HCT116 (cell line): ENCODE measurements around the gene SNRNP25. TPM values are rescaled to one million over a fixed set of nuclear protein-coding genes. Genes with fewer than 3 reads are reported as not detected.

ENCODE experiments used
- ATAC-seq: fragments of 200-7000 bp; cut with Tn5 transposase; 2 replicates; pipeline ENCODE4 v1.9.1; 2020; ENCODE audit warnings: mild to moderate bottlenecking, moderate library complexity
- BruUV-seq: library from RNA; stranded (reverse); fragments of 400-500 nt; replicated peaks from 2 replicates; lab custom pipeline; 2021; lab: Mats Ljungman, UMichigan
- CTCF ChIA-PET: fragments of 300-600 bp; sonication (Branson Sonifier 250); formaldehyde crosslinking; loops from one replicate; lab custom pipeline; 2021; ENCODE audit warnings: antibody characterized with exemption; lab: Charles Lee
- POLR2A ChIA-PET: fragments of 300-600, 350-600 bp; sonication (Branson Sonifier 250); formaldehyde crosslinking; loops from one replicate; lab custom pipeline; 2021; ENCODE audit warnings: antibody characterized with exemption; lab: Charles Lee
- RAD21 ChIA-PET, 2 experiments: fragments of 300-600 bp; sonication (Branson Sonifier 250); formaldehyde crosslinking; loops; one replicate each; lab custom pipeline; 2023; ENCODE audit warnings: low total read pairs in 2 of 2; ENCODE audit not compliant: uncharacterized antibody in 2 of 2, unreplicated experiment in 2 of 2, low non-redundant PET in 1 of 2; lab: Charles Lee
- DNase-seq: peaks from one replicate; pipeline ENCODE4 v3.0.0-alpha.2; 2010; ENCODE audit warnings: low read depth, low spot score
- H2AFZ ChIP-seq: fragments of 200-600 bp; shearing (Covaris generic), sonication (generic); 2 replicates; pipeline ENCODE4 v1.6.1; 2017; ENCODE audit warnings: low read depth, mixed run types, mixed read lengths, antibody characterized with exemption, low read length; ENCODE audit not compliant: poor library complexity, severe bottlenecking
- H3K27ac ChIP-seq: 2 replicates; pipeline ENCODE4 v1.5.1; 2012; ENCODE audit warnings: low read depth, low read length
- H3K27me3 ChIP-seq: fragments of 200-600 bp; sonication (generic); 2 replicates; pipeline ENCODE4 v1.6.1; 2016; ENCODE audit warnings: mixed run types, low read length, mixed read lengths; ENCODE audit not compliant: insufficient read depth
- H3K36me3 ChIP-seq, 2 experiments: fragments of 200-500 bp in 1 of 2; fragments of 200-600 bp in 1 of 2; sonication (Bioruptor generic) in 1 of 2; sonication (generic) in 1 of 2; 2 replicates each; pipeline versions ENCODE4 v1.5.1 to v1.6.1; 2014 to 2016; ENCODE audit warnings: low read length in 2 of 2, inconsistent platforms in 1 of 2, mixed read lengths in 1 of 2, mixed run types in 1 of 2; ENCODE audit not compliant: insufficient read depth in 2 of 2, control insufficient read depth in 1 of 2
- H3K4me1 ChIP-seq, 2 experiments: fragments of 200-600 bp in 1 of 2; sonication (generic) in 1 of 2; 2 replicates each; pipeline versions ENCODE4 v1.5.1 to v1.6.1; 2012 to 2017; ENCODE audit warnings: low read length in 2 of 2, inconsistent platforms in 1 of 2, mild to moderate bottlenecking in 1 of 2, mixed read lengths in 1 of 2, mixed run types in 1 of 2, moderate library complexity in 1 of 2; ENCODE audit not compliant: insufficient read depth in 2 of 2, control insufficient read depth in 1 of 2
- H3K4me2 ChIP-seq: fragments of 200-600 bp; sonication (generic); 2 replicates; pipeline ENCODE4 v1.6.1; 2017; ENCODE audit warnings: mixed run types, low read length, mixed read lengths
- H3K4me3 ChIP-seq, 2 experiments: fragments of 200-600 bp in 1 of 2; sonication (generic) in 1 of 2; replicated peaks in 1 of 2; 2 replicates each; pipeline ENCODE4 v1.5.1; 2011 to 2016; ENCODE audit warnings: low read length in 2 of 2, control low read depth in 1 of 2, low read depth in 1 of 2, mild to moderate bottlenecking in 1 of 2, mixed read lengths in 1 of 2, mixed run types in 1 of 2
- H3K79me2 ChIP-seq: fragments of 200-600 bp; sonication (generic); 2 replicates; pipeline ENCODE4 v1.6.1; 2017; ENCODE audit warnings: mild to moderate bottlenecking, mixed run types, low read length, moderate library complexity, mixed read lengths; ENCODE audit not compliant: insufficient read depth
- H3K9ac ChIP-seq: fragments of 200-600 bp; sonication (generic); 2 replicates; pipeline ENCODE4 v1.6.1; 2016; ENCODE audit warnings: low read length, mixed read lengths
- H3K9me2 ChIP-seq: fragments of 200-600 bp; sonication (generic), shearing (Covaris generic); 2 replicates; pipeline ENCODE4 v1.6.1; 2017; ENCODE audit warnings: mixed run types, mild to moderate bottlenecking, moderate library complexity; ENCODE audit not compliant: insufficient read depth
- H3K9me3 ChIP-seq, 2 experiments: fragments of 200-500 bp in 1 of 2; fragments of 200-600 bp in 1 of 2; sonication (Bioruptor generic) in 1 of 2; sonication (generic) in 1 of 2; 2 replicates each; pipeline ENCODE4 v1.6.1; 2014 to 2017; ENCODE audit warnings: low read length in 2 of 2, mixed read lengths in 2 of 2, inconsistent platforms in 1 of 2, low read depth in 1 of 2, mild to moderate bottlenecking in 1 of 2, mixed run types in 1 of 2, moderate library complexity in 1 of 2; ENCODE audit not compliant: control insufficient read depth in 1 of 2, insufficient read depth in 1 of 2
- H4K20me1 ChIP-seq: fragments of 200-600 bp; sonication (generic), shearing (Covaris generic); 2 replicates; pipeline ENCODE4 v1.6.1; 2017; ENCODE audit warnings: mixed run types, mild to moderate bottlenecking, moderate library complexity; ENCODE audit not compliant: insufficient read depth
- ATF3 ChIP-seq: IDR thresholded peaks from 2 replicates; pipeline ENCODE4 v1.6.1; 2012
- CBX3 ChIP-seq: IDR thresholded peaks from 2 replicates; pipeline ENCODE4 v1.6.1; 2012; ENCODE audit warnings: low read depth
- ELF1 ChIP-seq: IDR thresholded peaks from 2 replicates; pipeline ENCODE4 v1.6.1; 2012; ENCODE audit warnings: low read depth, borderline replicate concordance
- JUND ChIP-seq: IDR thresholded peaks from 2 replicates; pipeline ENCODE4 v1.6.1; 2012
- MAX ChIP-seq: IDR thresholded peaks from 2 replicates; pipeline ENCODE4 v1.6.1; 2012
- POLR2A ChIP-seq: IDR thresholded peaks from 2 replicates; pipeline ENCODE4 v1.7.0; 2011; ENCODE audit warnings: borderline replicate concordance; ENCODE audit not compliant: insufficient read depth, insufficient read length; ENCODE audit errors: extremely low read depth
- REST ChIP-seq: IDR thresholded peaks from 2 replicates; pipeline ENCODE4 v1.6.1; 2012; ENCODE audit warnings: low read depth
- SIN3A ChIP-seq: IDR thresholded peaks from 2 replicates; pipeline ENCODE4 v1.6.1; 2012; ENCODE audit warnings: low read depth
- SP1 ChIP-seq: IDR thresholded peaks from 2 replicates; pipeline ENCODE4 v1.6.1; 2012; ENCODE audit warnings: low read depth
- TCF7L2 ChIP-seq: IDR thresholded peaks from 2 replicates; pipeline ENCODE4 v1.7.0; 2011; ENCODE audit warnings: borderline replicate concordance, inconsistent platforms; ENCODE audit not compliant: insufficient read depth, insufficient read length; ENCODE audit errors: extremely low read depth
- YY1 ChIP-seq: IDR thresholded peaks from 2 replicates; pipeline ENCODE4 v1.6.1; 2011; ENCODE audit warnings: low read length, low read depth, moderate library complexity, mild to moderate bottlenecking; ENCODE audit not compliant: insufficient replicate concordance; ENCODE audit errors: extremely low read depth
- ZBTB33 ChIP-seq: IDR thresholded peaks from 2 replicates; pipeline ENCODE4 v1.6.1; 2011; ENCODE audit warnings: mild to moderate bottlenecking, low read length, moderate library complexity; ENCODE audit not compliant: insufficient replicate concordance; ENCODE audit errors: extremely low read depth
- ZFX ChIP-seq: fragments of 450-650 bp; IDR thresholded peaks from 2 replicates; pipeline ENCODE4 v1.6.1; 2017
- intact Hi-C: fragments of 100-400 bp; cut with micrococcal nuclease; formaldehyde crosslinking; loops from 2 replicates; pipeline ENCODE4 v1.10.0; 2022
- total RNA-seq: library from RNA; stranded (reverse); gene quantifications from one replicate; pipeline ENCODE4 v1.2.1, GENCODE V29; 2021; ENCODE audit not compliant: unreplicated experiment
- TF ChIP-seq, protein P1 (sequence below), 3 experiments: fragments of 200-600 bp in 1 of 3; sonication (generic) in 1 of 3; IDR thresholded peaks in 2 of 3; conservative IDR thresholded peaks in 1 of 3; 2 replicates each; pipeline ENCODE4 v1.5.1; 2012 to 2017; ENCODE audit warnings: low read depth in 2 of 3, low read length in 2 of 3, antibody characterized with exemption in 1 of 3, borderline replicate concordance in 1 of 3, control low read depth in 1 of 3, mild to moderate bottlenecking in 1 of 3, mixed read lengths in 1 of 3, mixed run types in 1 of 3, moderate library complexity in 1 of 3; ENCODE audit not compliant: insufficient read depth in 1 of 3

The SNRNP25 gene
- total RNA-seq, 1 experiment from 2014 or later: 24.5 TPM

DNA sequence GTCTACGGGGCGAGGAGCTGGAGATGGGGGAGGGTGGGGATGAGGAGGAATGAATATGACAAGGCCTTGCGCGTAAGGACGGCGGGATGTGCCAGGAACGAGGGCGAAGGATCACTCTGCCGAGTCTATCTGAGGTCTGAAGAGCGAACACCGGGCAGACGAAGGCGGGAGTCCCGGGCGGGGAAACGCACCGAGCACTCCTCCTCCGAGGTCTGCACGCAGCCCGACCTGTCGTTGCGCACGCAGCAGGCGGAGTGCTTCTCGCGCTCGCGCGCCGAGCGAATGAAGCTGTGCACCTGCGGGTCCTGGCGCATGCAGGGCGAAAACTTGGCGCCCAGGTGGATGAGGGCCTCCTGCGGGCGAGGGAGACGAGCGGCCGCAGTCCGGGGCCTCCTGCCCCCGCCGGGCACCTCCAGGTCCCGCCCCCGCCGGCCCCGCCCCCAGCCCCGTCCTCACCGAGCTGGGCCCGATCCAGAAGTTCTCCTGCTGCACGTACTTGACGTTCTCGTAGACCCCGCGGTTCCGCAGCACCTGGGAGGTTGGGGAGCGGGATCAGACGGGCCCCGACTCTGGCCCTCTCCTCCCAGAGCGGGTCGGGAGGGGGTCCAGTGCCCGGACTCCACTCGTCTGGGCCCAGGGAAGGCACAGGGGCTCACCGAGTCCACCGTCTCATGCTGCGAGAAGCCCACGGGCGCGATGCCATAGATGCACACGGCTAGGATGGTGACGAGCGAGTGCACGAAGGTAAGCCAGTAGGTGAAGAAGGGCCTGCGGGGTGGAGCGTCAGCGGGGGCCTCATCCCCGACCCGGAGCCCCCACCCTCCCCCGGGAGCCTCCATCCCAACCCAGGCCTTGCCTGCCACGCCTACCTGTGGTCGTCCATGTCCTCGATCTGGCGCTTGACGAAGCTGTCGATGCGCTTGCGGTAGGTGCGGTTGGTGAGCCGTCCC, 7.6 kb downstream of the SNRNP25 start:
- H3K27me3 ChIP-seq: no peaks in the 10 kb centered on the region
- H3K4me3 ChIP-seq: no peak overlapping the region
- TF ChIP-seq YY1 (no peak), TCF7L2 (no peak), ZFX (no peak), MAX (no peak), SP1 (no peak), ATF3 (no peak), ELF1 (no peak), ZBTB33 (no peak), JUND (no peak), REST (no peak), CBX3 (no peak), POLR2A (no peak), SIN3A (no peak)
- TF ChIP-seq, protein P1, sequence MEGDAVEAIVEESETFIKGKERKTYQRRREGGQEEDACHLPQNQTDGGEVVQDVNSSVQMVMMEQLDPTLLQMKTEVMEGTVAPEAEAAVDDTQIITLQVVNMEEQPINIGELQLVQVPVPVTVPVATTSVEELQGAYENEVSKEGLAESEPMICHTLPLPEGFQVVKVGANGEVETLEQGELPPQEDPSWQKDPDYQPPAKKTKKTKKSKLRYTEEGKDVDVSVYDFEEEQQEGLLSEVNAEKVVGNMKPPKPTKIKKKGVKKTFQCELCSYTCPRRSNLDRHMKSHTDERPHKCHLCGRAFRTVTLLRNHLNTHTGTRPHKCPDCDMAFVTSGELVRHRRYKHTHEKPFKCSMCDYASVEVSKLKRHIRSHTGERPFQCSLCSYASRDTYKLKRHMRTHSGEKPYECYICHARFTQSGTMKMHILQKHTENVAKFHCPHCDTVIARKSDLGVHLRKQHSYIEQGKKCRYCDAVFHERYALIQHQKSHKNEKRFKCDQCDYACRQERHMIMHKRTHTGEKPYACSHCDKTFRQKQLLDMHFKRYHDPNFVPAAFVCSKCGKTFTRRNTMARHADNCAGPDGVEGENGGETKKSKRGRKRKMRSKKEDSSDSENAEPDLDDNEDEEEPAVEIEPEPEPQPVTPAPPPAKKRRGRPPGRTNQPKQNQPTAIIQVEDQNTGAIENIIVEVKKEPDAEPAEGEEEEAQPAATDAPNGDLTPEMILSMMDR (IDR thresholded peaks at IDR 0.05 in 2 of 3, conservative IDR thresholded peaks at IDR 0.05 in 1 of 3; ENCODE audit: borderline replicate concordance in 1 of 3, insufficient read depth in 1 of 3, low read depth in 2 of 3, low read length in 2 of 3): no peak
- H3K9me3 ChIP-seq: no peaks in the 10 kb centered on the region
- no peak overlapping the region for H3K9ac ChIP-seq
- CTCF ChIA-PET: no interaction called here
- intact Hi-C loops: no loop called here
- no peaks in the 10 kb centered on the region for H4K20me1 ChIP-seq
- ATAC-seq: no peak
- H3K9me2 ChIP-seq: no peaks in the 10 kb centered on the region
- no peaks in the 10 kb centered on the region; a peak in 1 of 4 replicates for H3K36me3 ChIP-seq
- H3K79me2 ChIP-seq: no peaks in the 10 kb centered on the region
- H3K27ac ChIP-seq: no peak overlapping the region
- H2AFZ ChIP-seq: no peak overlapping the region
- RAD21 ChIA-PET: no interaction called here
- POLR2A ChIA-PET: no interaction called here
- H3K4me1 ChIP-seq: peaks cover 0 to 3% of the 10 kb centered on the region in 2 experiments; a peak in 1 of 4 replicates
- DNase-seq: no peak
- H3K4me2 ChIP-seq: no peak overlapping the region
- BruUV-seq: no TSS peak
